BE2C (cell line): ENCODE data around the gene ZFC3H1.

Experiments used
- DNase-seq: peaks from one replicate; pipeline ENCODE4 v3.0.0-alpha.2; 2020
- H3K27me3 ChIP-seq: fragments of 250-450 bp; sonication (Bioruptor Pico); 2 replicates; pipeline ENCODE4 v1.5.1; 2020; ENCODE audit warnings: mild to moderate bottlenecking
- H3K36me3 ChIP-seq: fragments of 250-450 bp; sonication (Bioruptor Pico); 2 replicates; pipeline ENCODE4 v1.5.1; 2020; ENCODE audit warnings: mild to moderate bottlenecking
- H3K4me1 ChIP-seq: fragments of 250-450 bp; sonication (Bioruptor Pico); 2 replicates; pipeline ENCODE4 v1.5.1; 2020
- H3K4me3 ChIP-seq: 2 replicates; pipeline ENCODE4 v1.5.1; 2011; ENCODE audit warnings: low read depth, low read length
- H3K9me3 ChIP-seq: fragments of 250-450 bp; sonication (Bioruptor Pico); 2 replicates; pipeline ENCODE4 v1.5.1; 2020
- CTCF ChIP-seq: IDR thresholded peaks from 2 replicates; pipeline ENCODE4 v1.5.1; 2012; ENCODE audit warnings: mild to moderate bottlenecking, low read depth, low read length

ZFC3H1 gene

GRCh38 chr12:71684081-71684480 lies 20.4 kb upstream of the ZFC3H1 start:
- Histone ChIP-seq H3K9me3 (no peaks in the 10 kb centered on the region), H3K4me3 (no peak overlapping the region), H3K36me3 (no peaks in the 10 kb centered on the region), H3K27me3 (no peaks in the 10 kb centered on the region), H3K4me1 (no peaks in the 10 kb centered on the region)
- TF ChIP-seq CTCF: no peak
- no peak for DNase-seq

GRCh38 chr12:71683633-71684032 lies 20.0 kb upstream of the ZFC3H1 start:
- TF ChIP-seq CTCF: no peak
- no peaks in the 10 kb centered on the region for H3K36me3 ChIP-seq
- no peak overlapping the region for H3K4me3 ChIP-seq
- DNase-seq: no peak
- H3K27me3 ChIP-seq: no peaks in the 10 kb centered on the region
- no peaks in the 10 kb centered on the region for H3K4me1 ChIP-seq
- H3K9me3 ChIP-seq: no peaks in the 10 kb centered on the region

GRCh38 chr12:71682466-71682865 lies 18.8 kb upstream of the ZFC3H1 start:
- no peak for TF ChIP-seq CTCF
- no peak for DNase-seq

DNA sequence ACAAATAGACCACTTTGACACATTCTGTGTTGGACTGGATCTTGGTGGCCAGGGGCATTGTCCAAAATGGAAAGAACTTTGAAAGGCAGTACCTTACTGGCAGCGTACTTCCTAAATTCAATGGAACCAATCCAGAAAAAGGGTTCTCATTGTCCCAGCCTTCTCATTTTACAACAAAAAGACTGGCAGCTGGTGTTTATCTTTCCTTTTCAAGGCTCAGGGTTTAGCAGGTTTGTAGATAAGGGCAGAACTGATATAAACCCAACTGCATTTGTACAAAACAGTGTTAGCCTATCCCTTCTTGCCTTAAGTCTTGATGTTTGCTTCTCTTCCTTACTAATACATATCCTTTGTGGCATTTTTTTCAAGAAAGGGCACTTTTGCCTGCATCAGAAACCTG lies 8.2 kb upstream of the ZFC3H1 start:
- Histone ChIP-seq H3K4me3 (no peak overlapping the region), H3K9me3 (no peaks in the 10 kb centered on the region), H3K27me3 (no peaks in the 10 kb centered on the region), H3K36me3 (no peaks in the 10 kb centered on the region), H3K4me1 (peaks cover 11% of the 10 kb centered on the region)
- TF ChIP-seq CTCF: no peak
- DNase-seq: no peak

More at GRCh38 chr12:71682466-71682865, 18.8 kb upstream of the ZFC3H1 start:
- H3K9me3 ChIP-seq: no peaks in the 10 kb centered on the region
- no peaks in the 10 kb centered on the region for H3K36me3 ChIP-seq
- no peak overlapping the region for H3K4me3 ChIP-seq
- no peaks in the 10 kb centered on the region for H3K27me3 ChIP-seq
- no peaks in the 10 kb centered on the region for H3K4me1 ChIP-seq

GRCh38 chr12:71671311-71671710 lies 7.7 kb upstream of the ZFC3H1 start:
- Histone ChIP-seq H3K36me3 (no peaks in the 10 kb centered on the region), H3K4me1 (peaks cover 11% of the 10 kb centered on the region), H3K9me3 (no peaks in the 10 kb centered on the region), H3K4me3 (no peak overlapping the region), H3K27me3 (no peaks in the 10 kb centered on the region)
- DNase-seq: no peak
- no peak for TF ChIP-seq CTCF

GRCh38 chr12:71666259-71666658 lies 2.6 kb upstream of the ZFC3H1 start:
- no peak for TF ChIP-seq CTCF
- peaks cover 3% of the 10 kb centered on the region; the same call in 1 of the 2 replicates for H3K4me1 ChIP-seq
- no peaks in the 10 kb centered on the region for H3K36me3 ChIP-seq
- H3K4me3 ChIP-seq: no peak overlapping the region
- no peaks in the 10 kb centered on the region for H3K9me3 ChIP-seq
- no peaks in the 10 kb centered on the region for H3K27me3 ChIP-seq
- DNase-seq: no peak
